GM19468 (cell line): ENCODE measurements around the gene SLC1A3.

Source experiments
- ATAC-seq: cut with Tn5 transposase; IDR thresholded peaks from one replicate; pipeline ENCODE4 v1.9.1; 2021; ENCODE audit warnings: mild to moderate bottlenecking, moderate library complexity, moderate number of reproducible peaks; ENCODE audit not compliant: unreplicated experiment; ENCODE audit errors: extremely low read depth

The SLC1A3 gene

DNA sequence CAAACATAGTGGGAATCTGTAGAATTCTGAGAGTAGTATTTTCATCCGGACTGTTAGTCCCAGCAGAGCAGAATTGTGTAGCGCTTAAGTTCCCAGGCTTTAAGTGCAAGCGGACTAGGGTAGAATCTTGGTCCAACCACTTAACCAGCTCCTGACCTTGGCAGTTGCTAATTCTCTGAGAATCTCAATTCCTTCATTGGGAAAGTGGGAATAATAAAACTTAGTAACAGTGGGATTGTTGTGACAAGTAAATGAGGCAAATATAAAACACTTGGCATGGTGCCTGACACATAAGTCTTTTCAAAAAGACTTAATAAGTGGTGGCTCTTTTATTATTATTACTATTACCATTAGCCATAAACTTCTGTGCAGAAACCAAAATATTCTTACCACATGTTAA, 8.4 kb upstream of the SLC1A3 start:
- ATAC-seq: no peak

DNA sequence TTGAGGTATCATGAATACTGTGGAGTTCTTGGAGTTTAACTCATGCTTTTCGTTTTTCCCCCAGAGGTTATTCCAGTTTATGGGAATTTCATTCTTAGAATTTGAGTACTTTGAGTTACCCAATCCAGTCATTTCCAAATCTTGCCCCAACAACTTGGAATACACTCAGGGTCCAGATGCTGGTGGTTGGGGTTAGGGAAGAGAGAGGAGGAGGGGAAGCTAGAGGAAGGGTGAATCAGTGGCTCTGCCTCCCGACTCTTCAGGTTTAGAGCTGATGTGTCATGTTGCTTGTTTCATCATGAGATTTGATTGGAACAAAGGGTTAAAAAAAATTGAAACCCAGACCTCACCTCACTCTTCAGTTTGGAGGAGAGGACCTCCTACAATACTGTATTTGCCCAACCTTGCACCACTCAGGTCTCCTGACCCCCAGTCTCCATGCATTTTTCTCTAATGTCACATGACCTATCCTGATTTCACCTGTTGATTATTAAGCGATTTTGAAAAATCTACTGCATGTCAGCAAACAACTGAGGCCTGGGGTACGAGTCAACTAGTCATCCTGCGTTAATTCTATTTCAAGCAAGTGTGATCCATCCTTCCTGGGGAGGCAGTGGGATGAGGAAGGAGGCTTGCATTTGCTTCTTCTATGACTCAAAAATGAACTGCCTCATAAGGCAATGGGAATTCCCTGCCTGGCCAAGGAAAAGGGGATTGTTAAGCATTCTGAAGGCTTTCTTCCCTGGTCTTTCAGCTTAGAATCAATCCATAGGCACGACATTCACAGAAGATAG, 6.2 kb upstream of the SLC1A3 start:
- ATAC-seq: no peak

DNA sequence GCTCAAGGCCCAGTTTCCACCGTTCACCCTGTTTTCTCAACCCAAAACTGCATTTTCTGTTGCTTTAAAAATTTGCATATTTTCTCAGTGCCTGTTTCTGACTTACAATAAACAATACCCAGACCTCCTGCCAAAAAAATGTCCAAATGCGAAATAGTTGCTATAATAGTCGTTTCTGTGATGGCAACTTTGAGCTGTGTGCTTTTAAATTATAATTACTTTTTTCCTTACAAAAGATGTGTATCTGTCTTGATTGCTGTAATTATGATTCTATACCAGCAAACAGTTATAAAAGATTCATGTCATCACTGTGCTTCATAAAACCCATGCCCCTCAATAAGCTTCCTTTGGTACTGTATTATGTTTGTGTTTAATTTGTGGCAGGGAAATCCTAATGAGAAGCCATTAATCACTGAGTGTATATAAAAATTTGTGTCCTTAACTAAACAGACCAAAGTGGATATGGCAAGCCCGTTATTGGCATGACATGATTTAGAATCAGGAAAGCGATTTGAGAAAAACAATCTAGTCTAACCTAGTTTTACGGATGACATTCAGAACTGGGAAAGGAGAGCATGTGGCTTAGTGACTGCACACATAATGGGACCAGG, 5.4 kb upstream of the SLC1A3 start:
- no peak for ATAC-seq

DNA sequence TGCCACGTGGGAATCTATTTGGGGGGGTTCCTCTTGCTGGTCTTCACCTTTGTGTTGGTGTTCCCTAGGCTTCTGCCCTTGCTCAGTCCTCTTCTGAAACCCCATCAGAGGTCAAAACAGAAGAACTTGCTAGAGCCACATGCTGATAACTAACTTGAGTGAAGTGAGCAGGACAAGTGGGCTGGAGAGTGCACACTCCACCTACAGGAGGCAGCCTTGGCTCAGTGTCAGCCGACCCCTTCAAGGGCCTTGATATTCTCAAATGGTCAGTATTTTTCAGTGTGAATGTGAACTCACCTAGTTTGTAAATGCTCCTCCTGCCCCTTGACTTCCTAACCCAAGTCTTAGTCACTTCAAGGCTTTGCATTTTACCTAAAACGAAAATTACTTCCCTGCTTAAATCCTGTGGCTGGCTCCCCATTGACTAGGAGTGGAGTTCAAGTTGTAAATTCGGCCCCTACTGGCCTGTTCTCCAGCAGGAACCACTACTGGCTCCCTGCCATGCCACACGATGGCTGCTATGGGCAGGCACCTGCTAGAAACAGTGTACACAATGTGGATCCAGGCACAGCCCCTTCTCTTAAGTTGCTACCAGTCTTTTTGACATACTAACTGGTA, 3.6 kb upstream of the SLC1A3 start:
- no peak for ATAC-seq

DNA sequence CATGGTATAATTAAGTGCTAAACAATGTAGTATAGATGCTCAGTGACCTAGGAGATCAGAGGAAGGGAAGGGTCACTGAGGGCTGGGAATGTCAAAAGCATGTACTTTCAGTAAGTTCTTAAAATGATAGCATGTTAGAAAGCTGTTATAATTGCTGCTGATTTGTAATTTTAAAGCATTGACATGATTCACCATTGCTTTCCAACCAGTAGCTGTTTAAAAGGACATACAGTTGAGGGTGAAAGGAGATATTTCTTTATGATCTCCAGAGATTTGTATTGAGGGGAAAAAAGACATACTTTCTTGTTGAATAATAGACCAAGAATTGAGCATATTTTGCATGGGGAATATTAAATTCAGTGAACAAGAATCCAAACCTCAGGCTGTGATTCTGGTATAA, 1.2 kb upstream of the SLC1A3 start:
- ATAC-seq: no peak

DNA sequence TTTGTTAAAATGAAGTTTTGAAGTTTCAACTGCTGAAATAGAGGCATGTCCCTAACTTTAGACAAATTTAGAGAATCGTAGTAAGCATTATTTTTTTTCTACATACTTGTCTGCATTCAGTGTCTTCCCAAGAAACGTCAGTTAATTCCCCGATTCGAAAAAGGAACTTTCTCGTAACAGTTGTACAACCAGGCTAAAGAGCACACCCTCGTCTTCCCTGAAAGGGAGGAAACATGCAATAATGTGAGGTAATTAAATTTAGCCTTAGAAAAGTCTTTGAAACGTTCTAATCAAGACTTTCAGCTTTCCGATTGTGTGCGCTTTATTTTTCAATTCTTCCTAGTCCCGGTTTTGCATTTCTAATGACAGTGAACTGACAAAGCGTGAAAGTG, 374 bp upstream of the SLC1A3 start:
- ATAC-seq: no peak

DNA sequence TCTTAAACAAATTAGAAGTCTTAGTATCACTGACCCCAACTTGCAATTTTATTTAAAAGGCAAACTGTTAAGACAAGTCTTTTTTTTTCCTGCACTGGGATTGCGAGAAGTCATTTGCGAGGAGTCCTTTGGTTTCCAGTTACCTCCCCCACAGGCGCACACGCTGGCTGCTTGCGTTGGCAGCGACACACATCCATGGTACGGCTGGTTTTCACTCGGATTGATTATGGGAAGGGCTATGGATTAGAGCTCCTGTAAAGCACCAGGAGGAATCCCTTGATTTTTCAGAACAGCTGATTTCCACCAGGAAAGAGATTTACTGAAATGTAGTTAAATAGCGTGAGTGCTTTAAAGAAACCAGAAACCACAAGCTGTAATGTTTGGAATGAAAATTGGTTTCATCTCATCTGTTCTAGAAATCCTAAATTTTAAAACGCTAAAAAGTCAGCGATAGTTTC, 737 bp downstream of the SLC1A3 start:
- no peak for ATAC-seq

DNA sequence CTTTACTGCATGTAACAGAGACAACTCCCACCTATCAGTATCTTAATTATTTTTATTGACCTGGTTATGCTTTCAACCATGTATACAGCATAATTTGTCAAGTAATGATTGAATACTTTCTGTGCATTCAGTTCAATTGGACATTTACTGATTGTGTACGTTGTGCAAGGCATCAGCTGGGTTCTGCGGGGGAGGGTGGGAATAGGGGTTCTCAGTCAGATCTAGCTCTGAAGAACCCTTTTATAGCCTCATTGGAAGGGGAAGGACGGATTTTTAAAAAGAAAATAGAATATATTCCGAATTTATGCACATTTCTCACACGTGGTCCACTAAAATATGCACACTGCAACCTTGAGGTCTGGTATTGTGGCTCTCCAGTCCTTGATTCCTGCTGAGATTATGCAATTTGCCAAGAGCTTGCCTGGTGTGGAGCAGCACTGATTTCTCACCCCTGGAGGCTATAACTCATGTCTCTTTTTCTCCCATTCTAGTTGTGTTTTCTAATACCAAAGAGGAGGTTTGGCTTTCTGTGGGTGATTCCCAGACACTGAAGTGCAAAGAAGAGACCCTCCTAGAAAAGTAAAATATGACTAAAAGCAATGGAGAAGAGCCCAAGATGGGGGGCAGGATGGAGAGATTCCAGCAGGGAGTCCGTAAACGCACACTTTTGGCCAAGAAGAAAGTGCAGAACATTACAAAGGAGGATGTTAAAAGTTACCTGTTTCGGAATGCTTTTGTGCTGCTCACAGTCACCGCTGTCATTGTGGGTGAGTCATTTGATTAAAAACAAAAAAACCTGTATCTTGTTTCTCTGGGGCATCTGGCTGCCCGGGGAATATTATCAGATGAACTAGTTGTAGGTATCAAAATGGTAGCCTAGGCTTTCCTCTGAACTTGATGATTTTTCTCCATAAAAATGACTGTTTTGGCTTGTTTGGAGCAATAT, 1.7 kb downstream of the SLC1A3 start:
- ATAC-seq: no peak

DNA sequence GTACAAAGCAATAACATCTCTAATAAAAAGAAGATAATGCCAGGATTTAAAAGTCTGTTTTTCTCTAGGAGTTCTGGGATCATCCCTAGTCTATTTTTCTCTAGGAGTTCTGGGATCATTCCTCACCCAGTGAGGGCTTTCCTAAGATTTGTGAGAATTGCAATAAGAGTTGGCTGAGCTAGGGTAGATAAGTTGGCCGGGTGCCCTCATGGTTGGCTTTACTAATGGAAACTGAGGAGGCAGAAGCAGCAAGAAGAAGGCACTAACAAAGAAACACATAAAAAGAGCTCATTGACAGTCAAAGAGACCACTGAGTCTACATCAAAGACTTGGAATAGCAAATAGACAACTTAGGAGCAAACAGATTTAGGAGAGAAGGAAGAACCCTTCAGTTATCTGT, 4.2 kb downstream of the SLC1A3 start:
- ATAC-seq: no peak

DNA sequence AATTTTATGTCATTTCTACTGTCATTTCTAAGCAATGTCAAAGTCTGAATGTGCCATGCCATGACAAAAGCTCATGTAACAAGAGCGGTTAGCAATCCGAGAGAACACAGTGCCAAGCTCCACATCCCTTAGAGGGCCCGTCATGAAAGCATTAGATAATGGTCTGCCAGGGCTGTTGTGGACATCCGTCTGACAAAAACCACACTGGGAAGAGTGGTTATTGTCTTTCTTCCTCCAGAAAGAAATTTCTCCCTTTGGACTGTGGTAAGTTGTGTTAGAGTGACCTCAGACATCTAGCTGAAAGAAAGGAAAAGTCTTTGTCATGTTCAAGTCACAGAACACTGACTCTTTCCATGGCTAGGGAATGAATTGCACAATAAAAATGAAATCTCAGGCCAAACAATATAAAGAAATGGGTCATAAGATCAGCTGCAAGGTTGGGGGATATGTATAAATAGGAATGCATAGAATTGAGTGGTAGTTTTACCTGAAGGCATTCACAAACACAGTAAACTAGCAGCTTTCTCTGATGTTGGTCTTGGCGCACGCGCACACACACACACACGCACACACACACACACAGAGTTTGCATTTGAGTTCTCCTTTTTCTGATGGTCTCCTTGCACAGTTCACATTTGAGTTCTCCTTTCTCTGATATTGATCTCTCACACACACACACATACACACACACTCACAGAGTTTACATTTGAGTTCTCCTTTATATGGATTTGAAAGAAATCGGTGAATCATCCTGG, 5.3 kb downstream of the SLC1A3 start:
- no peak for ATAC-seq

DNA sequence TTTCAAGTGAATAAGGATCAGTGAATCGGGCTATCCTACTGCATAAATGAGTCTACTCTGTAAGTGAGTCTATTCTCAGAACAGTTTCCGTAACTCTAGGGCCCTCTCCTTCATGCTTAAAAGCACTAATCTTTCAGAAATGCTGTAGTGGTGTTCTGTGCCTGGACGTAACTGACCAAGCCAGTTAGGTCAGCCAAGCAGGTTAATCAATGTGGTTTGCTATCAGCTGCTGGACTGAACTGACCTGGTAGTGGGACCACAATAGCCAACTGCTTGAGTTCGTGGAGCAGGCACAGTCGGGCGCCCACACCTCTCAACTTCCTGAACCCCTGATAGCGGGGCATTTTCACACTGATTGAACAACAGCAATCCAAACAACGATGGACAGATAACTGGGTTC, 6.8 kb downstream of the SLC1A3 start:
- no peak for ATAC-seq

DNA sequence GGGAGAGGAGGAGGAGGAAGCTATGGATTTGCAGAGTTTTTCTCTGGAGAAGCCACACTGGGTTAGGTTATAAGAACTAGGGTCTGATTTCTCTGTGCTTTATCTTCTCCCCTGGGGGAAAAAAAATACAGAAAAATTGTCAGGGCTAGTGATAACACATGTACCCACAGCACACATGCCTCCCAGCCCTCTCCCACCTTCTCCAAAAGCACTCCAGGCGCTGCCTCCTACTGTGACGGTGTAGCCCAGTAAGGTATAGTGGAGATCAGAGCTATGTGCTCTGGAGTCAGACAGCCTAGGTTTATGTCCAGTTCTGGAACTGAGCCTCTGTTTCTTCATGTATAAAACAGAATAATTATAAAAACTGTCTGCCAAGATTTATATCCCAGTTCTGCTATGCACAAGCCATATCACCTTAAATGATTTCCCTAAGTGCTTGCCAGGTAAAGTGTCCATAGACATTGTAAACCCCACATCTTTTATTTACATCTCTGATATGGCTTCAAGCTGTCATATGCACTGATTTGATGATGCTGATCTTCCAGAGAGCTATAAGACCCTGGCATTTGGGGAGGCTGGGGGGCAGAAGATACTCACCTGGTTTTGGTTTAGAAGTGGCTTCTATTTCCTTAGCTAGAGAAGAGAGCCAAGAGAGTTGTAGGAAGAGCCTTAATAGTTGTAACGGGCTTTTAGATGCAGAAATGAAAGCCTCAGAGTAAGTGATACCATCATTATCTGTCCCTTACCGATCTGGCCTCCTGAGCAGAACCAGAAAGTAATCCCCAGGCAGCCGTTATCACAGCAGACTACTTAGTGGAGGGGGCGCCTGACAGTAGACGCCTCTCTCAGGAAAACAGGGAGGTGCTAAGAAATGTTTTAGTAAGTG, 7.6 kb downstream of the SLC1A3 start:
- no peak for ATAC-seq

DNA sequence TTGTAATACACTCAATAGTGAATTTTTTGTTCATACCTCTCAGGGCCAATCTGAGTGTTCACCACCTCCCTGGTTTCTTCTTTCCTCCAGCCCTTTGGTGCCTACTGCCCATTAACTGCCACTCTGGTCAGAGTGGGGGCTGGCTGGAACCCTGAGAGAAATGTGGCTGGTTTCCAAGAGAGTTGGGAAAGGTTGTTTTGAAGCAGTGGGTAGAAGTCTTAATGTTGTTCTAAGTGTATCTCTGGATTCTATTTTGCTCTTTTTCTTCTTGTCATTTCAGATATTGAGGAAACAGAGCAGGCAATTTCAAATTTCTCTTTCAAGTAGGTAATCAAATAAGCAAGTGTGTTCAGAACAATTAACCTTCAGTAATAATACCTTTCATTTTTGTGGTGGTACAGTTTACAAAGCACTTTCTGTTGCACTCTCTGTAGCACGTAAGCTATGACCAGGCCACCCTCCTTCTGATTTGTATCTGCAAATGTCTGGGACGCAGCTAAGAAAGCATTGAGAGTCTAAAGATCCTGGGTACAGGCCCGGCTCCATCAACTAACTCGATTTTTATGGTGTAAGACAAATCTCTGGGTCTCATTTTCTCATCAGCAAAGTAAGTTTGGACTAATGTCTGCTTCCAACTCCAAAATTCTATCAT, 8.4 kb downstream of the SLC1A3 start:
- no peak for ATAC-seq

DNA sequence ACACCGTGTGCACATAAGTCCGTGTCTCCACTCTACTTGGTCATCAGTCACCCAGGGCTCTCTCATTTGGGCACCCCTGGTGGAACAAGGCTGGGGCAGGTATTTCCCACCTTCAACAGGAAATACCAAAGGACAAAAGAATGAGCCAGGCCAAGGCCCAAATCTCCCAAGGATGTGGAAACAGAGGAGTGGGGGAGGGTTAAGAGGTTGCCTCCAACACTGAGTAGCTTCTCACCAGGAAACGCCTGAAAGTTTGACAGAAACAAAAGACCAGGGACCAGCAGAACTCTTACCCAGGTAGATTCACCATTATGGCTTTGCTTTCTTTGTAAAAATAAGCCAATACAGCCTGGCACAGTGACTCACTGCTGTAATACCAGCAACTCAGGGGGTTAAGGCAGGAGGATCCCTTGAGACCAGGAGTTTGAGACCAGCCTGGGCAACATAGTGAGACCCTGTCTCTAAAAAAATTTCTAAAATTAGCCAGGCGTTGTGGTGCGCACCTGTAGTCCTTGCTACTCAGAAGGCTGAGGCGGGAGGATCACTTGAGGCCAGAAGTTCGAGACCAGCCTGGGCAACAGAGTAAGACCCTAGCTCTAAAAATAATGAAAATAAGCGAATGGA, 12.7 kb downstream of the SLC1A3 start:
- no peak for ATAC-seq

DNA sequence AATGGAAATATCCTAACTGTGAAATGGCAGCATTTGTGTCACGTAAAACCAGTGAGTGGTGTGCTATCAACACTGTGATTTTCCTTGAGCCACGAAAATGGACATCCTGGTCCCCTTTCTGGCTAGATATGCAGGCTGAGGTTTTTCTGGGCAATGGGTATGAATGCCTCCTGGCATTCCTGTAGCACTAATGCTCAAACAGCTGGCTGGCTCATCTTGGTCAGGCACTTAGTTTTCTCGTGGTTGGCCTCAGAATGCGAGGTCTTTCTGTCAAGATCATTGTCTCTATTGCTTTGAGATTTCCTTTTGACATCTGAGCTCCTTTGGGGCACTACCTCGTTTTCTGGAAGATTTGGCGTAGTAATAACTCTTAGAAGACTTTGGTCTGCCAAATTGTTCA, 15.6 kb downstream of the SLC1A3 start:
- ATAC-seq: no peak

DNA sequence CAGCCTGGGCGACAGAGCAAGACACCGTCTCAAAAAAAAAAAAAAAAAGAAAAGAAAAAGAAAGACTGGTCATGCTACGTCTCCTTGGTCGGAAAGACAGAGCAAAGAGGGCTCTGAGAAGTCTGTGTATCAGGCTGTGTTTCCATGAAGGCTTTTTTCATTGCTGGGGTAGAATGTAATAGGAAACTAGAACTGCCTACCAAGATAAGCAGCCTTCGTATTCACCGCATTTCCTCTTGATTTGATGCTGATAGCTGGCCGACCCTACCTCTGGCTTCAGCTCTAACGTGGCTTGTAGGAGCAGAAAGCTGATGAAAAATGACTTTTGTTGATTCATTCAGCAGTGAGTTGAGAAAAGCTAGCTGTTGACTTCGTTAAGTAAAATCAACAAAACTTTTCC, 17.4 kb downstream of the SLC1A3 start:
- ATAC-seq: no peak

DNA sequence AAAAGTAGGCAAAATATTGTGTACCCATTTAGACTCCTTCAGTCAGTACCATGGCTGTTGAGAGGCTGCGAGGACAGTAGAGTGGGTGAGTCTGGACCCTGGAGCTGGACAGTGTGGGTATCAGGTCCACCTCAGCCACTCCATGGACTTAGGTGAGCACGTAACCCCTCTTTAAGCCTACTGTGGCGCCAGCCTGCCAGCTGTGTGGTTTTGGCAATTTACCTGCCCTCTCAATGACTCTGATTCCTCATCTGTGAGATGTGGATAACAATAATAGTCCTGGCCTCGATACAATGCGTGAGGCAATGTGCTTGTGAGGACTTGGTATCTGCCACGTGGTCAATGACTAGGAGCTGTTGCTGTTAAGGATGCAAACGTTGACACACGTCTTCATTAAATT, 17.9 kb downstream of the SLC1A3 start:
- ATAC-seq: no peak

DNA sequence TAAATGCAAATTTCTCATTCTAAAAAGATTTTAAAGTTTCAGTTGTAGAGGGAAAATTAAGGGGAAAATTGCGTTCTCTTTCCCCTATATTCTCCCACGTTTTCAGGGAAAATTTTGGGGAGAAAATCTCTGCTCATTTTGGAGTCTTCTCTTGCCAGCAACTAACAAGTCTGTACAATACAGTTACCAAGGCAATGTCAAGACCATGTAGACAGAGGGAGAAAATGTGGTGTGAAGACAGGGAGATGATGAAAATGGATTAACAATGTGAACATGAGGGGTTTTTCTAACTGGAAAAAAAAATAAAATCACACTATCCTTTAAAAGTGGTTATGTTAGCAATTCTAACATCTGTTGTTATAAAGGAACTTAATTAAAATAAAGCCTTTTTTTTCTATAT, 22.3 kb downstream of the SLC1A3 start:
- ATAC-seq: no peak
